Medulla oblongata (tissue), 1 donor: Measurements from ENCODE around the gene TTC12.

ENCODE experiments used
- DNase-seq: peaks from one replicate; pipeline ENCODE4 v3.0.0-alpha.2; 2015; ENCODE audit errors: extremely low spot score

Gene TTC12

GRCh38 chr11:113375402-113375801 is 61.0 kb downstream of the TTC12 start:
- DNase-seq = no peak

GRCh38 chr11:113376156-113376555 is 61.8 kb downstream of the TTC12 start:
- DNase-seq = peak; percentile 77

GRCh38 chr11:113377681-113378412 is 63.5 kb downstream of the TTC12 start:
- DNase-seq = no peak

GRCh38 chr11:113378692-113379091 is 64.3 kb downstream of the TTC12 start:
- no peak for DNase-seq

GRCh38 chr11:113382121-113382520 is 67.7 kb downstream of the TTC12 start:
- no peak for DNase-seq

GRCh38 chr11:113384551-113384950 is 70.2 kb downstream of the TTC12 start:
- DNase-seq = no peak

GRCh38 chr11:113385749-113386148 is 71.4 kb downstream of the TTC12 start:
- no peak for DNase-seq

- no peak for DNase-seq
These were observed 72.5 kb downstream of the TTC12 start for GRCh38 chr11:113386866-113387265.

GRCh38 chr11:113387605-113388211 is 73.3 kb downstream of the TTC12 start, which contains the start of gene ANKK1:
Gene ANKK1 (plus strand): TSS chr11:113387779. CDS start chr11:113387885, 106 bp downstream.
- no peak for DNase-seq

- no peak for DNase-seq
These were observed 74.9 kb downstream of the TTC12 start for GRCh38 chr11:113389272-113389671.

GRCh38 chr11:113392236-113392921 is 78.0 kb downstream of the TTC12 start:
- no peak for DNase-seq

GRCh38 chr11:113393501-113393985 is 79.2 kb downstream of the TTC12 start:
- DNase-seq = no peak

- DNase-seq = no peak
These were observed 80.5 kb downstream of the TTC12 start for GRCh38 chr11:113394919-113395318.

GRCh38 chr11:113395782-113396336 is 81.5 kb downstream of the TTC12 start:
- DNase-seq = no peak

- DNase-seq = no peak
These were observed 82.3 kb downstream of the TTC12 start for GRCh38 chr11:113396690-113397089.

GRCh38 chr11:113397212-113397611 is 82.8 kb downstream of the TTC12 start:
- DNase-seq = no peak

- DNase-seq = no peak
These were observed 83.4 kb downstream of the TTC12 start for GRCh38 chr11:113397821-113398220.

- no peak for DNase-seq
These were observed 84.5 kb downstream of the TTC12 start for GRCh38 chr11:113398669-113399430.

- no peak for DNase-seq
These were observed 86.3 kb downstream of the TTC12 start for GRCh38 chr11:113400631-113401230.

- peak; percentile 71 for DNase-seq
These were observed 87.3 kb downstream of the TTC12 start for GRCh38 chr11:113401718-113402117.

GRCh38 chr11:113404859-113405430 is 90.6 kb downstream of the TTC12 start:
- no peak for DNase-seq
